Transverse colon (tissue), 3 donors: Measurements from ENCODE around the gene TEKT2.

Experiments used
- EP300 ChIP-seq: sonication (generic); formaldehyde crosslinking; IDR thresholded peaks from one replicate; pipeline ENCODE4 v1.6.1; 2017; ENCODE audit warnings: antibody characterized with exemption, low read depth
- TF ChIP-seq, protein P1 (sequence below), 5 experiments: fragments of 200-600 bp in 3 of 5; fragments of 450-650 bp in 2 of 5; sonication (generic) in 3 of 5; IDR thresholded peaks; 1 replicate in 2 of 5; 2 replicates in 3 of 5; pipeline ENCODE4 v1.5.1; 2016 to 2017; ENCODE audit warnings: antibody characterized with exemption in 5 of 5, inconsistent platforms in 3 of 5, mild to moderate bottlenecking in 2 of 5, moderate library complexity in 1 of 5

DNA sequence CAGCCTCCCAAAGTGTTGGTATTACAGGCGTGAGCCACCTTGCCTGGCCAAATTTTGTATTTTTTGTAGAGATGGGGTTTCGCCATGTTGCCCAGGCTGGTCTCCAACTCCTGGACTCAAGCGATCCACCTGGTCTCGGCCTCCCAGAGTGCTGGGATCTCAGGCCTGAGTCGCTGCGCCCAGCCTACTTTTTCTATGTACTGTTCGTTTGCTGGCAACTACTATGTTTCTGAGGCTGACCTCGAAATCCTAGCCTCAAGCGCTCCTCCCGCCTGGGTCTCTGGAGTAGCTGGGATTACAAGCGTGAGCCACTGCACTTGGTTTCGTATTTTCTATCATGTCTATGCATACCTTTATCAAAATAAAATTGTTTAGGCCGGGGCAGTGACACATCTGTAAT is 675 bp upstream of the TEKT2 start:
- TF ChIP-seq, protein P1, sequence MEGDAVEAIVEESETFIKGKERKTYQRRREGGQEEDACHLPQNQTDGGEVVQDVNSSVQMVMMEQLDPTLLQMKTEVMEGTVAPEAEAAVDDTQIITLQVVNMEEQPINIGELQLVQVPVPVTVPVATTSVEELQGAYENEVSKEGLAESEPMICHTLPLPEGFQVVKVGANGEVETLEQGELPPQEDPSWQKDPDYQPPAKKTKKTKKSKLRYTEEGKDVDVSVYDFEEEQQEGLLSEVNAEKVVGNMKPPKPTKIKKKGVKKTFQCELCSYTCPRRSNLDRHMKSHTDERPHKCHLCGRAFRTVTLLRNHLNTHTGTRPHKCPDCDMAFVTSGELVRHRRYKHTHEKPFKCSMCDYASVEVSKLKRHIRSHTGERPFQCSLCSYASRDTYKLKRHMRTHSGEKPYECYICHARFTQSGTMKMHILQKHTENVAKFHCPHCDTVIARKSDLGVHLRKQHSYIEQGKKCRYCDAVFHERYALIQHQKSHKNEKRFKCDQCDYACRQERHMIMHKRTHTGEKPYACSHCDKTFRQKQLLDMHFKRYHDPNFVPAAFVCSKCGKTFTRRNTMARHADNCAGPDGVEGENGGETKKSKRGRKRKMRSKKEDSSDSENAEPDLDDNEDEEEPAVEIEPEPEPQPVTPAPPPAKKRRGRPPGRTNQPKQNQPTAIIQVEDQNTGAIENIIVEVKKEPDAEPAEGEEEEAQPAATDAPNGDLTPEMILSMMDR (IDR thresholded peaks at IDR 0.05), result no peak
- no peak for TF ChIP-seq EP300
